Kidney (tissue), 14 donors: ENCODE measurements around the gene GMIP. TPM values are rescaled to one million over a fixed set of nuclear protein-coding genes. Genes with fewer than 3 reads are reported as not detected.

Experiments used
- DNase-seq, 5 donors: peaks; one replicate each; pipeline ENCODE4 v3.0.0-alpha.2; 2013 to 2020
- FAIRE-seq: peaks from 2 replicates; lab custom pipeline; 2012; peaks lifted over from hg19 to GRCh38; lab: Jason Lieb, UNC
- H3K27ac ChIP-seq, 2 donors: one replicate each; pipeline ENCODE4 v1.7.0; 2013; ENCODE audit warnings: low read depth in 2 of 2, low read length in 2 of 2, inconsistent platforms in 1 of 2
- H3K27me3 ChIP-seq: one replicate; pipeline ENCODE4 v1.7.1; 2013; ENCODE audit warnings: low read length, inconsistent platforms; ENCODE audit not compliant: control insufficient read depth, insufficient read depth
- H3K36me3 ChIP-seq, 3 donors: one replicate each; pipeline versions ENCODE4 v1.7.0 to v1.7.1; 2013; ENCODE audit warnings: low read length in 3 of 3, control low read depth in 1 of 3, inconsistent platforms in 1 of 3; ENCODE audit not compliant: insufficient read depth in 3 of 3, control insufficient read depth in 2 of 3
- H3K4me1 ChIP-seq, 3 donors: one replicate each; pipeline versions ENCODE4 v1.7.0 to v1.7.1; 2013; ENCODE audit warnings: low read length in 3 of 3, inconsistent platforms in 1 of 3, low read depth in 1 of 3; ENCODE audit not compliant: control insufficient read depth in 2 of 3, insufficient read depth in 2 of 3
- H3K4me3 ChIP-seq, 3 donors: one replicate each; pipeline versions ENCODE4 v1.7.0 to v1.8.1; 2013; ENCODE audit warnings: low read length in 3 of 3, control low read depth in 1 of 3, inconsistent platforms in 1 of 3
- H3K9ac ChIP-seq, 3 donors: one replicate each; pipeline versions ENCODE4 v1.7.0 to v1.7.1; 2013; ENCODE audit warnings: low read length in 3 of 3, control low read depth in 1 of 3, inconsistent platforms in 1 of 3
- H3K9me3 ChIP-seq, 3 donors: one replicate each; pipeline versions ENCODE4 v1.7.0 to v1.7.1; 2013; ENCODE audit warnings: low read length in 3 of 3, control low read depth in 1 of 3, inconsistent platforms in 1 of 3; ENCODE audit not compliant: control insufficient read depth in 2 of 3, insufficient read depth in 1 of 3
- CTCF ChIP-seq: IDR thresholded peaks from 3 replicates; pipeline ENCODE4 v1.5.1; 2012; ENCODE audit warnings: mild to moderate bottlenecking, moderate library complexity, borderline replicate concordance; ENCODE audit not compliant: insufficient read depth; ENCODE audit errors: extremely low read depth
- intact Hi-C: fragments of 100-400 bp; cut with DNase I; formaldehyde crosslinking; loops from one replicate; pipeline ENCODE4 v1.11.1; 2022
- polyA plus RNA-seq: library from polyadenylated mRNA; stranded (reverse); fragments of 350-450 nt; fragmentation: Illumina TruSeq; extraction: RNeasy Lipid Tissue Mini Kit (QIAGEN cat#74804); gene quantifications from one replicate; pipeline ENCODE4 v1.2.3, GENCODE V29; 2014; ENCODE audit warnings: low read depth, low replicate concordance; ENCODE audit not compliant: insufficient read depth
- total RNA-seq: library from RNA; stranded (reverse); fragmentation: NEBNext Ultra II Directional; extraction: Animal tissue kit (Norgen Biotek cat#: 25700); gene quantifications from one replicate; pipeline ENCODE4 v1.2.1, GENCODE V29; 2021
- donor health status: control.
- donor health status: control.
- donor health status: control.
- donor health status: control.
- donor health status: control.
- donor health status: DM: yes; HTN: yes; CAD: no.
- donor health status: Normal renal cell carcinoma (clear cell type).

Gene GMIP
- total and polyA plus RNA-seq, 2 donors from 2014 or later = 3.3 to 18.8 TPM

DNA sequence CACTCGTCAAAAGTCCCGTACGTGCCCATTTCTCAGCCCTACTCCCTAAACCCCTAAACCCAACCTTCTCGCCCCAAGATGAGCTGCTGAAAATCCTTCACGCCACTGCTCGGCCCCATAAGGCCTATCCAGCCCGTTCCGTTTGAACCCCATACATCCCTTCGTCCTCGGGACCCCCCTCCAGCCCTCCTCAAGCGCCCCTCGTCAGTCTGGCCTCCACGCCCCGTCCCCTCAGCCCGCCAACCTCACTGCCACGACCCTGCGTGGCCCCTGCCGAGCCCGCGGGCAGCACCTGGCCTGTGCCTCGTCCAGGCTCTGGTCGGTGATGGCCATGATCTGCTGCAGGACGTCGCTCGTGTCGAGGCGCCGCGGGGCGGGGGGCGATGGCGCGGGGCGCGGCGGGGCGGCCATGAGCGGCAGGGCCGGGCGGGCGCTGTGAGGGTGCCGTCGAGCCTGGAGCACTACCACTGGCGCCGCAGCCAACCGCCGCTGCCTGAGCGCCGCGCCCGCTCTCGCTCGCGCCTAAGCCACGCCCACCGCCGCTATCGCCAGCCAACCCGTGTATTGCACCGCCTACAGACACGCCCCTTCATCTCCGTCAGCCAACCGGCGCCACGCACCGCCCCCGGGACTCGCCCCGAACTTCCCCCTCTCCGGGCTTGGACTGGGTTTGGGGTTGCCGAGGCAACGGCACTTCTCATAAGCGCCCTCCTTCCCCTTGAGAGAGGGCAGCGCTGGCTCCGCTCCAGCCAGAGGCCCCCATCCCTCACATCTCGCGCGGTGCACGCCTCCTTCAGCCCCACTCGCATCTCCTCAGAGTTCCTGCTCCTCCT is 25.0 kb downstream of the GMIP start, which contains the start of gene PBX4:
TSS of gene PBX4 (minus strand) at position 469 of the 833 bp plus-strand sequence. CDS start at position 411, 58 bp downstream.
- no peak for TF ChIP-seq CTCF
- Histone ChIP-seq H3K36me3 (no peaks in the 10 kb centered on the region), H3K9ac (peak within 1 kb of the TSS in 2 of 3 donors; percentile 30 to 51), H3K4me1 (no peaks in the 10 kb centered on the region), H3K4me3 (peak within 1 kb of the TSS; percentile 45 to 53 (median 50)), H3K27ac (no peak within 1 kb of the TSS), H3K9me3 (no peaks in the 10 kb centered on the region), H3K27me3 (no peaks in the 10 kb centered on the region)
- peak; percentile 98 for DNase-seq
- FAIRE-seq = no peak
- intact Hi-C loops = no loop called here

DNA sequence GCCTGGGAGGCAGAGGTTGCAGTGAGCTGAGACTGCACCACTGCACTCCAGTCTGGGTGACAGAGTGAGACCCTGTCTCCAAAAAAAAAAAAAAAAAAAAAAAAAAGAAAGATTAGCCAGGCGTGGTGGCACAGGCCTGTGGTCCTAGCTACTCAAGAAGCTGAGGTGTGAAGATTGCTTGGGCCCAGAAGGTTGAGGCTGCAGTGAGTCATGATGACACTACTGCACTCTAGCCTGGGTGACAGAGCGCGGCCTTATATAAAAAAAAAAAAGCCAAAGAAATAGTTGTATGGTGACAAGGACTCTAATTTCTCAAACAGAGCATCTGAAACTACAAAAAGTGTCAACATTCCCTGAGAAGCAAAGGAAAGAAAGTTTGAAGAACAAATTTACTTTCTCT is 28.4 kb downstream of the GMIP start:
- Histone ChIP-seq H3K9ac (no peak overlapping the region), H3K36me3 (no peaks in the 10 kb centered on the region), H3K9me3 (no peaks in the 10 kb centered on the region), H3K27me3 (no peaks in the 10 kb centered on the region), H3K4me1 (no peaks in the 10 kb centered on the region), H3K4me3 (no peak overlapping the region), H3K27ac (no peak overlapping the region)
- no peak for FAIRE-seq
- intact Hi-C loops = no loop called here
- no peak for TF ChIP-seq CTCF
- no peak for DNase-seq

DNA sequence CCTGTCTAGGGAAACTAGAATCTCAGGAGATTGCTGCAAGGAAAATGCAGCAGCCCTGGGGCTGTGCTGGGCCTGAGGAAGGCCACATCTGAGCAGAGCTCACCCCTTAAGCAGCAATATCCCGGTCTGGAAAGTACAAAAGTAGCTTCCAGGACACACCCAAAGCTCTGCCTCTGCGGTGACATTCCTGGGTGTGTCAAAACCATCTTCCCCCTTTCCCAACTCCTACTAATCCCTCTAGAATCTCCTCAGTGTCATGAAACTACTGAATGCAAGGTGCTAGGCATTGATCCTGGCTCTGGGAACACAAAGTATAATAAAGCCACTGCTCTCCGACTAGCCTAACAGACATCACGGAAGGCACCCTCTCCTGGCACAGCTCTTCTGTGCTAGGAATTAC is 30.0 kb downstream of the GMIP start:
- FAIRE-seq (no peak), DNase-seq (no peak)
- no peak overlapping the region for H3K9ac ChIP-seq
- H3K27ac ChIP-seq = no peak overlapping the region
- intact Hi-C loops = no loop called here
- no peaks in the 10 kb centered on the region for H3K36me3 ChIP-seq
- H3K9me3 ChIP-seq = no peaks in the 10 kb centered on the region
- no peak overlapping the region for H3K4me3 ChIP-seq
- no peaks in the 10 kb centered on the region for H3K4me1 ChIP-seq
- no peaks in the 10 kb centered on the region for H3K27me3 ChIP-seq
- TF ChIP-seq CTCF = no peak
